HepG2 (cell line): ENCODE measurements around the gene FLAD1. TPM values are rescaled to one million over a fixed set of nuclear protein-coding genes. Genes with fewer than 3 reads are reported as not detected.

Experiments used
- ATM ChIP-seq: fragments of 450-650 bp; IDR thresholded peaks from 2 replicates; pipeline ENCODE4 v1.7.1; 2017; ENCODE audit warnings: mild to moderate bottlenecking, borderline replicate concordance
- JARID2 ChIP-seq: sonication (generic); formaldehyde crosslinking; IDR thresholded peaks from 2 replicates; pipeline ENCODE4 v1.8.1; 2023; ENCODE audit warnings: missing genetic modification reagents, inconsistent platforms; ENCODE audit not compliant: insufficient replicate concordance
- JUN ChIP-seq: sonication (generic); formaldehyde crosslinking; IDR thresholded peaks from 2 replicates; pipeline ENCODE4 v1.4.0; 2020; ENCODE audit warnings: mild to moderate bottlenecking, missing genetic modification reagents
- MTF2 ChIP-seq: sonication (generic); formaldehyde crosslinking; IDR thresholded peaks from 2 replicates; pipeline ENCODE4 v1.5.0; 2020; ENCODE audit warnings: missing genetic modification reagents, borderline replicate concordance
- NFYC ChIP-seq: IDR thresholded peaks from 2 replicates; pipeline ENCODE4 v1.6.1; 2016; ENCODE audit warnings: missing genetic modification reagents, missing compliant biosample characterization
- PRPF4 ChIP-seq: fragments of 200-400 bp; formaldehyde crosslinking; IDR thresholded peaks from 2 replicates; pipeline ENCODE4 v1.6.1; 2016; ENCODE audit warnings: low read length, low read depth; ENCODE audit not compliant: poor library complexity, severe bottlenecking
- REPIN1 ChIP-seq: sonication (generic); formaldehyde crosslinking; IDR thresholded peaks from 2 replicates; pipeline ENCODE4 v1.8.0; 2022; ENCODE audit warnings: missing genetic modification reagents, low read depth, mild to moderate bottlenecking, borderline replicate concordance
- SMARCE1 ChIP-seq: fragments of 450-650 bp; IDR thresholded peaks from 2 replicates; pipeline ENCODE4 v1.6.1; 2017; ENCODE audit warnings: borderline replicate concordance
- SRSF9 ChIP-seq: fragments of 200-400 bp; formaldehyde crosslinking; IDR thresholded peaks from 2 replicates; pipeline ENCODE4 v1.6.1; 2018; ENCODE audit warnings: borderline replicate concordance, mild to moderate bottlenecking, low read depth, low read length; ENCODE audit not compliant: insufficient read depth, poor library complexity, severe bottlenecking
- SYNCRIP ChIP-seq: fragments of 200-400 bp; formaldehyde crosslinking; IDR thresholded peaks from 2 replicates; pipeline ENCODE4 v1.6.1; 2018; ENCODE audit warnings: mild to moderate bottlenecking, low read depth, low read length; ENCODE audit not compliant: insufficient read depth
- WIZ ChIP-seq: sonication (generic); formaldehyde crosslinking; IDR thresholded peaks from 2 replicates; pipeline ENCODE4 v1.5.1; 2020; ENCODE audit warnings: mild to moderate bottlenecking, missing genetic modification reagents
- ZNF12 ChIP-seq: sonication (generic); formaldehyde crosslinking; IDR thresholded peaks from 2 replicates; pipeline ENCODE4 v1.5.0; 2020; ENCODE audit warnings: missing genetic modification reagents
- ZNF333 ChIP-seq: sonication (generic); formaldehyde crosslinking; IDR thresholded peaks from 2 replicates; pipeline ENCODE4 v1.4.0; 2020; ENCODE audit warnings: mild to moderate bottlenecking, missing genetic modification reagents, borderline replicate concordance
- ZNF556 ChIP-seq: sonication (generic); formaldehyde crosslinking; IDR thresholded peaks from 2 replicates; pipeline ENCODE4 v1.4.0; 2020; ENCODE audit warnings: mild to moderate bottlenecking, missing genetic modification reagents, borderline replicate concordance
- ZNF781 ChIP-seq: sonication (generic); formaldehyde crosslinking; IDR thresholded peaks from 2 replicates; pipeline ENCODE4 v1.5.1; 2020; ENCODE audit warnings: borderline replicate concordance, mild to moderate bottlenecking, missing genetic modification reagents; ENCODE audit errors: not compliant biosample characterization
- polyA plus RNA-seq, 8 experiments: library from polyadenylated mRNA; depleted of rRNA in 3 of 8; stranded (reverse) in 7 of 8; unstranded in 1 of 8; fragments of >200 nt; fragmentation: Illumina TruSeq in 4 of 8; extraction: Trizol in 4 of 8; gene quantifications; 2 replicates each; pipeline versions ENCODE4 v1.2.1 to v1.2.3, GENCODE V29; 2011 to 2016; ENCODE audit warnings: low read depth in 4 of 8, missing spikeins in 1 of 8, mixed read lengths in 1 of 8; ENCODE audit not compliant: insufficient read depth in 1 of 8
- total RNA-seq, 5 experiments: library from RNA; depleted of rRNA; stranded (reverse); fragments of >200 nt; fragmentation: Illumina TruSeq; extraction: Trizol; gene quantifications; 2 replicates each; pipeline ENCODE4 v1.2.3, GENCODE V29; 2016; ENCODE audit warnings: low read depth in 1 of 5
- TF ChIP-seq, protein P1 (sequence below): sonication (generic); formaldehyde crosslinking; IDR thresholded peaks from 2 replicates; pipeline ENCODE4 v1.4.0; 2020; ENCODE audit warnings: low read depth, mild to moderate bottlenecking, missing genetic modification reagents
- TF ChIP-seq, protein P2 (sequence below): sonication (generic); formaldehyde crosslinking; IDR thresholded peaks from 2 replicates; pipeline ENCODE4 v1.4.0; 2020; ENCODE audit warnings: mild to moderate bottlenecking, missing genetic modification reagents, borderline replicate concordance
- TF ChIP-seq, protein P3 (sequence below): sonication (generic); formaldehyde crosslinking; IDR thresholded peaks from 2 replicates; pipeline ENCODE4 v1.5.0; 2020; ENCODE audit warnings: missing genetic modification reagents
- TF ChIP-seq, protein P4 (sequence below): sonication (generic); formaldehyde crosslinking; IDR thresholded peaks from 2 replicates; pipeline ENCODE4 v1.4.0; 2020; ENCODE audit warnings: missing genetic modification reagents

The FLAD1 gene
- total and polyA plus RNA-seq, 2 of the 13 experiments (the other 11 are each of a cell fraction or from before 2014, with no cell fraction given): 25.9 to 32.8 TPM

DNA sequence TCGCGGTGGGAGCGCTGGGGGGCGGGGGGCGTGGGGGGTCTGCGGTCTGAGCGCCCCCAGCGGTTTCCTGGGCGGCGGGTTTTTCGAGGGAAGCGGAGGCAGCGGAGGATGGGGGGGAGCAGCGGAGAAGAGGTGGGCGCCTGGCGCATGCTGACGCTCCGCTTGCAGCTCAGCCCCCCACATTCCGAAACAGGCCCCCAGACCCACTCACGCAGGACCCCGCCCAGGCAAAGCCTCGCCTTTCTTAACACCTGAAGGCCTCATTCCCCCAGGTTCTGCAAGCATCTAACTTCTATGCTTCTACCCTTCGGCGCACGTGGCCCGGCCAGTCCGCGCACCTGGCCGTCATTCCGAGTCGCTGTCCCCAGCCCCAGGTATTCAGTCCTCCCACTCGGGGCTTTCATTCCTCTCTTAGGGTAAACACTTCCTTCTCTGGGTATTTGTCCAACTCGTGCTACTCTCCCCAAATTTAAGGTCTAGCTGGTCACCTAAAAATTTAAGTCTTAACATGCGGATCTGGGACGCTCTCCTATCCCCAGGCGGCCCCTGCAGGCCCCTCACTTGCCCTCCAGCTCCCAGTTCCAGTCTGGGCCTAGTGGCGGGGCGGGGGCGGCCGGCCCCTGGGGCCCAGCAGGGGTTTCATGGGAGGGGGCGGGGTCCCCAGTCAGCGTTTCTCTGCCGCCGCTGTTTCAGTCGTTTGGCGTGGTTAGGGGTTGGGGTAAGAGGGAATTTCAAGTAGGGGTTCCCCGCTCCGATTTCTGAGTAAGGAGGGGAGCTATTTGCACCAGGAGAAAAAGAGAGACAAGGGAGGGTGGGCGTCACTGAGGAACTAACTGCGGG, 16.6 kb downstream of the FLAD1 start (continued):
- TF ChIP-seq, protein P1, sequence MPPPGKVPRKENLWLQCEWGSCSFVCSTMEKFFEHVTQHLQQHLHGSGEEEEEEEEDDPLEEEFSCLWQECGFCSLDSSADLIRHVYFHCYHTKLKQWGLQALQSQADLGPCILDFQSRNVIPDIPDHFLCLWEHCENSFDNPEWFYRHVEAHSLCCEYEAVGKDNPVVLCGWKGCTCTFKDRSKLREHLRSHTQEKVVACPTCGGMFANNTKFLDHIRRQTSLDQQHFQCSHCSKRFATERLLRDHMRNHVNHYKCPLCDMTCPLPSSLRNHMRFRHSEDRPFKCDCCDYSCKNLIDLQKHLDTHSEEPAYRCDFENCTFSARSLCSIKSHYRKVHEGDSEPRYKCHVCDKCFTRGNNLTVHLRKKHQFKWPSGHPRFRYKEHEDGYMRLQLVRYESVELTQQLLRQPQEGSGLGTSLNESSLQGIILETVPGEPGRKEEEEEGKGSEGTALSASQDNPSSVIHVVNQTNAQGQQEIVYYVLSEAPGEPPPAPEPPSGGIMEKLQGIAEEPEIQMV (CRISPR knock-in tag): no peak
- TF ChIP-seq, protein P2, sequence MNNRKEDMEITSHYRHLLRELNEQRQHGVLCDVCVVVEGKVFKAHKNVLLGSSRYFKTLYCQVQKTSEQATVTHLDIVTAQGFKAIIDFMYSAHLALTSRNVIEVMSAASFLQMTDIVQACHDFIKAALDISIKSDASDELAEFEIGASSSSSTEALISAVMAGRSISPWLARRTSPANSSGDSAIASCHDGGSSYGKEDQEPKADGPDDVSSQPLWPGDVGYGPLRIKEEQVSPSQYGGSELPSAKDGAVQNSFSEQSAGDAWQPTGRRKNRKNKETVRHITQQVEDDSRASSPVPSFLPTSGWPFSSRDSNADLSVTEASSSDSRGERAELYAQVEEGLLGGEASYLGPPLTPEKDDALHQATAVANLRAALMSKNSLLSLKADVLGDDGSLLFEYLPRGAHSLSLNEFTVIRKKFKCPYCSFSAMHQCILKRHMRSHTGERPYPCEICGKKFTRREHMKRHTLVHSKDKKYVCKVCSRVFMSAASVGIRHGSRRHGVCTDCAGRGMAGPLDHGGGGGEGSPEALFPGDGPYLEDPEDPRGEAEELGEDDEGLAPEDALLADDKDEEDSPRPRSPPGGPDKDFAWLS: no peak
- 0 out of 2 replicates have a peak, but pooled peaks have one; percentile 21 for TF ChIP-seq ZNF333 (CRISPR knock-in tag)
- TF ChIP-seq JARID2 (CRISPR knock-in tag): no peak
- no peak for TF ChIP-seq SYNCRIP
- no peak for TF ChIP-seq SRSF9
- TF ChIP-seq, protein P3, sequence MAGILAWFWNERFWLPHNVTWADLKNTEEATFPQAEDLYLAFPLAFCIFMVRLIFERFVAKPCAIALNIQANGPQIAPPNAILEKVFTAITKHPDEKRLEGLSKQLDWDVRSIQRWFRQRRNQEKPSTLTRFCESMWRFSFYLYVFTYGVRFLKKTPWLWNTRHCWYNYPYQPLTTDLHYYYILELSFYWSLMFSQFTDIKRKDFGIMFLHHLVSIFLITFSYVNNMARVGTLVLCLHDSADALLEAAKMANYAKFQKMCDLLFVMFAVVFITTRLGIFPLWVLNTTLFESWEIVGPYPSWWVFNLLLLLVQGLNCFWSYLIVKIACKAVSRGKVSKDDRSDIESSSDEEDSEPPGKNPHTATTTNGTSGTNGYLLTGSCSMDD (CRISPR knock-in tag): no peak
- TF ChIP-seq REPIN1 (CRISPR knock-in tag): peak; percentile 25; the same call in 1 of the 2 replicates
- no peak for TF ChIP-seq MTF2 (CRISPR knock-in tag)
- TF ChIP-seq ATM: no peak
- TF ChIP-seq, protein P4, sequence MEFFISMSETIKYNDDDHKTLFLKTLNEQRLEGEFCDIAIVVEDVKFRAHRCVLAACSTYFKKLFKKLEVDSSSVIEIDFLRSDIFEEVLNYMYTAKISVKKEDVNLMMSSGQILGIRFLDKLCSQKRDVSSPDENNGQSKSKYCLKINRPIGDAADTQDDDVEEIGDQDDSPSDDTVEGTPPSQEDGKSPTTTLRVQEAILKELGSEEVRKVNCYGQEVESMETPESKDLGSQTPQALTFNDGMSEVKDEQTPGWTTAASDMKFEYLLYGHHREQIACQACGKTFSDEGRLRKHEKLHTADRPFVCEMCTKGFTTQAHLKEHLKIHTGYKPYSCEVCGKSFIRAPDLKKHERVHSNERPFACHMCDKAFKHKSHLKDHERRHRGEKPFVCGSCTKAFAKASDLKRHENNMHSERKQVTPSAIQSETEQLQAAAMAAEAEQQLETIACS (CRISPR knock-in tag): no peak
- no peak for TF ChIP-seq SMARCE1
- no peak for TF ChIP-seq JUN
- TF ChIP-seq PRPF4: no peak
- TF ChIP-seq WIZ (CRISPR knock-in tag): no peak
- 0 out of 2 replicates have a peak, but pooled peaks have one; percentile 6 for TF ChIP-seq NFYC
- no peak for TF ChIP-seq ZNF781
- no peak for TF ChIP-seq ZNF12
- TF ChIP-seq ZNF556: no peak
